K562 (cell line): Measurements from ENCODE around the gene NDC1. TPM values are rescaled to one million over a fixed set of nuclear protein-coding genes. Genes with fewer than 3 reads are reported as not detected.

Source experiments
- ATAC-seq: fragments of 200-7000 bp; cut with Tn5 transposase; 3 replicates; pipeline ENCODE4 v1.9.1; 2020; ENCODE audit warnings: moderate library complexity
- BruUV-seq: library from RNA; stranded (reverse); fragments of 400-500 nt; replicated peaks from 2 replicates; lab custom pipeline; 2021; lab: Mats Ljungman, UMichigan
- CTCF ChIA-PET: fragments of 300-600 bp; formaldehyde crosslinking; extraction: SDS; loops from one replicate; lab custom pipeline; 2021; ENCODE audit warnings: low intra/inter-chr PET ratio; lab: Yijun Ruan, JAX
- POLR2A ChIA-PET: fragments of 300-600, 350-650 bp; sonication (Branson Sonifier 250); formaldehyde crosslinking; extraction: SDS; loops from one replicate; lab custom pipeline; 2021; ENCODE audit warnings: antibody characterized with exemption, inconsistent platforms; lab: Yijun Ruan, JAX
- DNase-seq, 4 experiments: peaks; one replicate each; pipeline versions ENCODE4 v3.0.0 to v3.0.0-alpha.2; 2011 to 2018; ENCODE audit warnings: low spot score in 3 of 4, mixed read lengths in 3 of 4; ENCODE audit errors: extremely low read depth in 1 of 4
- FAIRE-seq: peaks from 2 replicates; lab custom pipeline; 2011; peaks lifted over from hg19 to GRCh38; lab: Jason Lieb, UNC
- H2AFZ ChIP-seq: 2 replicates; pipeline ENCODE4 v1.6.0; 2011; ENCODE audit warnings: low read depth, low read length, control low read depth, inconsistent platforms
- H3K27ac ChIP-seq: fragments of 200-600 bp; 3 replicates; pipeline ENCODE4 v1.8.0; 2011; ENCODE audit warnings: low read depth, mild to moderate bottlenecking, control low read depth, inconsistent platforms, low read length, moderate library complexity, mixed read lengths; ENCODE audit errors: extremely low read depth
- H3K27me3 ChIP-seq, 2 experiments: fragments of 300-600 bp in 1 of 2; 2 replicates in 1 of 2; 3 replicates in 1 of 2; pipeline versions ENCODE4 v1.6.0 to v1.8.0; 2011; ENCODE audit warnings: inconsistent platforms in 2 of 2, low read length in 2 of 2, mild to moderate bottlenecking in 1 of 2, mixed read lengths in 1 of 2, moderate library complexity in 1 of 2; ENCODE audit not compliant: control insufficient read depth in 2 of 2, insufficient read depth in 2 of 2
- H3K36me3 ChIP-seq: fragments of 300-600 bp; 3 replicates; pipeline ENCODE4 v1.8.0; 2011; ENCODE audit warnings: mild to moderate bottlenecking, low read length, inconsistent platforms; ENCODE audit not compliant: control insufficient read depth, insufficient read depth
- H3K4me1 ChIP-seq, 2 experiments: fragments of 200-600 bp in 1 of 2; replicated peaks in 1 of 2; 2 replicates in 1 of 2; 3 replicates in 1 of 2; pipeline versions ENCODE4 v1.5.1 to v1.8.0; 2011; ENCODE audit warnings: inconsistent platforms in 2 of 2, low read length in 2 of 2, mild to moderate bottlenecking in 1 of 2, mixed read lengths in 1 of 2, moderate library complexity in 1 of 2; ENCODE audit not compliant: control insufficient read depth in 2 of 2, insufficient read depth in 2 of 2
- H3K4me2 ChIP-seq: 2 replicates; pipeline ENCODE4 v1.6.1; 2011; ENCODE audit warnings: low read length, control low read depth, inconsistent platforms, mixed read lengths; ENCODE audit not compliant: insufficient read depth
- H3K4me3 ChIP-seq: fragments of 200-600 bp; sonication (generic), shearing (Covaris generic); 2 replicates; pipeline ENCODE4 v1.5.1; 2016; ENCODE audit warnings: control low read depth, inconsistent platforms
- H3K79me2 ChIP-seq: fragments of 200-600 bp; 3 replicates; pipeline ENCODE4 v1.8.0; 2011; ENCODE audit warnings: low read length, inconsistent platforms; ENCODE audit not compliant: control insufficient read depth, insufficient read depth
- H3K9ac ChIP-seq, 2 experiments: 2 replicates each; pipeline versions ENCODE4 v1.6.0 to v1.6.1; 2011; ENCODE audit warnings: low read depth in 2 of 2, low read length in 2 of 2, control low read depth in 1 of 2, inconsistent platforms in 1 of 2, mild to moderate bottlenecking in 1 of 2, mixed read lengths in 1 of 2; ENCODE audit not compliant: insufficient read depth in 1 of 2
- H3K9me1 ChIP-seq: one replicate; pipeline ENCODE4 v1.6.0; 2011; ENCODE audit warnings: inconsistent platforms, mild to moderate bottlenecking, low read length, moderate library complexity; ENCODE audit not compliant: control insufficient read depth, insufficient read depth
- H3K9me3 ChIP-seq: replicated peaks from 2 replicates; pipeline ENCODE4 v1.5.1; 2011; ENCODE audit warnings: low read depth, low read length, inconsistent platforms; ENCODE audit not compliant: control insufficient read depth, insufficient read depth
- H4K20me1 ChIP-seq: replicated peaks from 2 replicates; pipeline ENCODE4 v1.6.1; 2011; ENCODE audit warnings: low read length, inconsistent platforms, mixed read lengths; ENCODE audit not compliant: control insufficient read depth, insufficient read depth
- COPS2 ChIP-seq: fragments of 450-650 bp; conservative IDR thresholded peaks from 2 replicates; pipeline ENCODE4 v1.6.1; 2016; ENCODE audit warnings: mild to moderate bottlenecking, moderate library complexity
- TSHZ1 ChIP-seq: fragments of 250-450 bp; sonication (Bioruptor Pico); IDR thresholded peaks from 2 replicates; pipeline ENCODE4 v1.4.0; 2020; ENCODE audit warnings: mild to moderate bottlenecking, moderate library complexity
- WGBS: fragments of 100-300 bp; shearing (Covaris generic); methylation state at CpG from one replicate; pipeline ENCODE4 v1.1.6; 2016; ENCODE audit warnings: low coverage, mixed read lengths; ENCODE audit not compliant: insufficient coverage; ENCODE audit errors: missing lambda C conversion rate; 5-methylcytosine and 5-hydroxymethylcytosine counted together
- in situ Hi-C: fragments of 300-500 bp; cut with MboI; formaldehyde crosslinking; loops from 4 replicates; pipeline ENCODE4 v1.15.0; 2018; ENCODE audit warnings: inconsistent platforms, mixed read lengths
- intact Hi-C: fragments of 100-400 bp; cut with micrococcal nuclease; formaldehyde crosslinking; loops from 2 replicates; pipeline ENCODE4 v1.14.2; 2022
- polyA plus RNA-seq, 8 experiments: library from polyadenylated mRNA; depleted of rRNA in 4 of 8; stranded (reverse) in 5 of 8; unstranded in 3 of 8; fragments of >200 nt; fragmentation: Nextera tagmentation in 2 of 8; fragmentation: Illumina TruSeq in 1 of 8; extraction: Ambion mirVana in 2 of 8; extraction: Trizol in 1 of 8; gene quantifications; 2 replicates each; pipeline versions ENCODE4 v1.2.1 to v1.2.3, GENCODE V29; 2011 to 2014; ENCODE audit warnings: inconsistent platforms in 1 of 8, missing spikeins in 1 of 8
- total RNA-seq, 7 experiments: library from RNA; depleted of rRNA in 6 of 7; stranded (reverse); fragments of >200 nt in 6 of 7; fragmentation: Illumina TruSeq in 2 of 7; extraction: Trizol in 2 of 7; gene quantifications; 2 replicates each; pipeline versions ENCODE4 v1.2.1 to v1.2.3, GENCODE V29; 2011 to 2021; ENCODE audit warnings: low replicate concordance in 1 of 7
- TF ChIP-seq, protein P1 (sequence below): fragments of 450-650 bp; IDR thresholded peaks from 2 replicates; pipeline ENCODE4 v1.6.1; 2018; ENCODE audit not compliant: partially characterized antibody

Gene NDC1
- total and polyA plus RNA-seq, 9 of the 15 experiments (the other 6 are each of a cell fraction or from before 2014, with no cell fraction given): 26.9 to 102 (median 64.5) TPM

- TF ChIP-seq TSHZ1 (CRISPR knock-in tag): no peak
Measured at GRCh38 chr1:53747841-53748240, 90.3 kb downstream of the NDC1 start (continued).

GRCh38 chr1:53740621-53741105 is 97.4 kb downstream of the NDC1 start:
- Histone ChIP-seq H3K9me1 (no peaks in the 10 kb centered on the region), H3K9me3 (0 out of 2 replicates have a peak, but pooled peaks cover 2% of the 10 kb centered on the region), H3K27ac (no peak overlapping the region), H3K4me2 (no peak overlapping the region), H2AFZ (no peak overlapping the region), H3K36me3 (no peaks in the 10 kb centered on the region), H3K79me2 (no peaks in the 10 kb centered on the region), H4K20me1 (no peaks in the 10 kb centered on the region; the same call in 1 of the 2 replicates), H3K27me3 (peaks cover 24 to 41% of the 10 kb centered on the region in 2 experiments), H3K9ac (no peak overlapping the region), H3K4me3 (no peak overlapping the region), H3K4me1 (peaks cover 0 to 21% of the 10 kb centered on the region in 2 experiments; a peak in 3 of 5 replicates)
- 12% methylated on average over 8 of the region's 8 CpGs for WGBS
- intact Hi-C loops (no loop called here), in situ Hi-C loops (no loop called here)
- CTCF ChIA-PET: no interaction called here
- TF ChIP-seq, protein P1, sequence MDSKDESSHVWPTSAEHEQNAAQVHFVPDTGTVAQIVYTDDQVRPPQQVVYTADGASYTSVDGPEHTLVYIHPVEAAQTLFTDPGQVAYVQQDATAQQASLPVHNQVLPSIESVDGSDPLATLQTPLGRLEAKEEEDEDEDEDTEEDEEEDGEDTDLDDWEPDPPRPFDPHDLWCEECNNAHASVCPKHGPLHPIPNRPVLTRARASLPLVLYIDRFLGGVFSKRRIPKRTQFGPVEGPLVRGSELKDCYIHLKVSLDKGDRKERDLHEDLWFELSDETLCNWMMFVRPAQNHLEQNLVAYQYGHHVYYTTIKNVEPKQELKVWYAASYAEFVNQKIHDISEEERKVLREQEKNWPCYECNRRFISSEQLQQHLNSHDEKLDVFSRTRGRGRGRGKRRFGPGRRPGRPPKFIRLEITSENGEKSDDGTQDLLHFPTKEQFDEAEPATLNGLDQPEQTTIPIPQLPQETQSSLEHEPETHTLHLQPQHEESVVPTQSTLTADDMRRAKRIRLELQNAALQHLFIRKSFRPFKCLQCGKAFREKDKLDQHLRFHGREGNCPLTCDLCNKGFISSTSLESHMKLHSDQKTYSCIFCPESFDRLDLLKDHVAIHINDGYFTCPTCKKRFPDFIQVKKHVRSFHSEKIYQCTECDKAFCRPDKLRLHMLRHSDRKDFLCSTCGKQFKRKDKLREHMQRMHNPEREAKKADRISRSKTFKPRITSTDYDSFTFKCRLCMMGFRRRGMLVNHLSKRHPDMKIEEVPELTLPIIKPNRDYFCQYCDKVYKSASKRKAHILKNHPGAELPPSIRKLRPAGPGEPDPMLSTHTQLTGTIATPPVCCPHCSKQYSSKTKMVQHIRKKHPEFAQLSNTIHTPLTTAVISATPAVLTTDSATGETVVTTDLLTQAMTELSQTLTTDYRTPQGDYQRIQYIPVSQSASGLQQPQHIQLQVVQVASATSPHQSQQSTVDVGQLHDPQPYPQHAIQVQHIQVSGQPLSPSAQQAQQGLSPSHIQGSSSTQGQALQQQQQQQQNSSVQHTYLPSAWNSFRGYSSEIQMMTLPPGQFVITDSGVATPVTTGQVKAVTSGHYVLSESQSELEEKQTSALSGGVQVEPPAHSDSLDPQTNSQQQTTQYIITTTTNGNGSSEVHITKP: peak; percentile 84
- no peak for TF ChIP-seq COPS2
- ATAC-seq: no peak
- no peak for DNase-seq
- POLR2A ChIA-PET: no interaction called here
- no TSS peak for BruUV-seq
- no peak for FAIRE-seq
